Natural killer cell treated with Interleukin-12 subunit alpha and Interleukin-12 subunit beta and Interleukin-15 and Interleukin-18, amount 100 ng/mL, for 72 hours (primary cell): ENCODE results near the gene LTV1. TPM values are rescaled to one million over a fixed set of nuclear protein-coding genes. Genes with fewer than 3 reads are reported as not detected.
"Not testable (repeated sequence)": the region's sequence is repeated elsewhere in the genome, so short reads cannot be mapped to it uniquely, and the experiment has no call there.

Experiments
- ATAC-seq, 2 donors: fragments of 150-1000 bp; cut with Tn5 transposase in 1 of 2; sonication (Bioruptor Pico), chemical (Tn5 transposase) in 1 of 2; 2 replicates each; pipeline ENCODE4 v1.10.0; 2021
- DNase-seq: peaks from one replicate; pipeline ENCODE4 v3.0.0; 2022; ENCODE audit warnings: low spot score
- H3K27ac Mint-ChIP-seq, 2 donors: 1 replicate in 1 of 2; 2 replicates in 1 of 2; pipeline ENCODE4 v1.8.0; 2022; ENCODE audit warnings: mixed read lengths in 2 of 2, mild to moderate bottlenecking in 1 of 2, moderate library complexity in 1 of 2
- H3K27me3 Mint-ChIP-seq, 2 donors: 1 replicate in 1 of 2; 2 replicates in 1 of 2; pipeline ENCODE4 v1.8.0; 2022; ENCODE audit warnings: mixed read lengths in 2 of 2
- H3K36me3 Mint-ChIP-seq: one replicate; pipeline ENCODE4 v1.8.0; 2022; ENCODE audit warnings: mixed read lengths
- H3K4me1 Mint-ChIP-seq, 2 donors: 1 replicate in 1 of 2; 2 replicates in 1 of 2; pipeline ENCODE4 v1.8.0; 2022; ENCODE audit warnings: low read depth in 2 of 2, mixed read lengths in 2 of 2, mild to moderate bottlenecking in 1 of 2
- H3K4me3 Mint-ChIP-seq: one replicate; pipeline ENCODE4 v1.8.0; 2022; ENCODE audit warnings: mixed read lengths
- H3K9me3 Mint-ChIP-seq: 2 replicates; pipeline ENCODE4 v1.8.0; 2022; ENCODE audit warnings: mixed read lengths
- total RNA-seq, 2 donors: library from RNA; stranded (reverse); gene quantifications; one replicate each; pipeline ENCODE4 v1.2.3, GENCODE V29; 2022

Gene LTV1
- total RNA-seq, 2 donors from 2014 or later: 33.3 to 43.1 TPM

DNA sequence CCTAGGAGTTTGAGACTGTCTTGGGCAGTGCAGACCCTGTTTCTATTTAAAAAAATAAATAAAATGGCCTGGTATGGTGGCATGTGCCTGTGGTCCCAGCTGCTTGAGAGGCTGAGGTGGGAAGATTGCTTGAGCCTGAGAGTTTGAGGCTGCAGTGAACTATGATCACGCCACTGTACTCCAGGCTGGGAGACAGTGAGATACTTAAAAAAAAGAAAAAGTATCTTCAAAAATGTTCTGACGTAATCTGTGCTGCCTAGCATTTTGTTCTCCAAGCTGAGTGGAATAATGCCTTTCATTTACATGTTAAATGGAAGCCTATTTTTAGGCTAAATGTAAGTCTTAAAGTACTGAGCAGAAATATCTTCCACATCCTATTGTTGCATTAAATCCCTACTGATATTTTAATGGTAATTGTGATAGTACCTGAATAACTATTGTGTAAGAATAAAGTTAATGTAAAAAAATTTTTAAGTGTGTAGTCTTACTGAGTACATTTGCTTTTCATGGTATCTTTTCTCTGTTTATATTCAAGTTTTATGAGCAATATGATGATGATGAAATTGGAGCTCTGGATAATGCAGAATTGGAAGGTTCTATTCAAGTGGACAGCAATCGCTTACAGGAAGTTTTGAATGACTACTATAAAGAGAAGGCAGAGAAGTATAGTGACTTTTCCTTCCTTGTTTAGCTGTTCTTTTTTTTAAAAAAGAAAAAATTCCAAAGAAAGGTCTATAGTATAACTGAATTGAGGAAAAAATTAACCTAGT, 16.9 kb downstream of the LTV1 start:
- H3K9me3 Mint-ChIP-seq: no peaks in the 10 kb centered on the region
- H3K36me3 Mint-ChIP-seq: peaks cover 62% of the 10 kb centered on the region
- no peak overlapping the region for H3K27ac Mint-ChIP-seq
- peaks cover 4 to 7% of the 10 kb centered on the region in 2 donors for H3K4me1 Mint-ChIP-seq
- H3K27me3 Mint-ChIP-seq: no peaks in the 10 kb centered on the region
- no peak for ATAC-seq
- H3K4me3 Mint-ChIP-seq: no peak overlapping the region
- DNase-seq: no peak

DNA sequence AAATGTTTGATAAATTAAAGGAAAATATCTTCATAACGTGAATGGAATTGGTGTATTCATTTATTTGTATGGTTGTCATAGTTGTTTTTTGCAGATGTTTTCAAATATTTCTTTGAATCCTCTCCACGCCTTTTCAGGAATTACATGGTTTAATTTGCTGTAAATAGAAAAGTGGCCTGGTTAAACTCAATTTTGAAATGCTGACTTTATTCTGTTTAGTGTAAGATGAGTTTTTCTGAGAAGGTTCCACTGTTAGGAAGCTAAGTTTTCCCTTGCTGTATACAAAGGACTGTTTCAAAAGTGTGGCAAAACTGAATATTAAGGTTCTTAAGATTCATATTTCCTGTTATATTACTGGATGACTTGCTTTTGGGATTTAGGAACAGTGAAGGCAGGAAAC, 20.6 kb downstream of the LTV1 start:
- no peaks in the 10 kb centered on the region for H3K27me3 Mint-ChIP-seq
- no peak overlapping the region for H3K4me3 Mint-ChIP-seq
- DNase-seq (no peak), ATAC-seq (no peak)
- no peaks in the 10 kb centered on the region for H3K9me3 Mint-ChIP-seq
- no peaks in the 10 kb centered on the region for H3K4me1 Mint-ChIP-seq
- no peak overlapping the region for H3K27ac Mint-ChIP-seq
- peaks cover 30% of the 10 kb centered on the region for H3K36me3 Mint-ChIP-seq

DNA sequence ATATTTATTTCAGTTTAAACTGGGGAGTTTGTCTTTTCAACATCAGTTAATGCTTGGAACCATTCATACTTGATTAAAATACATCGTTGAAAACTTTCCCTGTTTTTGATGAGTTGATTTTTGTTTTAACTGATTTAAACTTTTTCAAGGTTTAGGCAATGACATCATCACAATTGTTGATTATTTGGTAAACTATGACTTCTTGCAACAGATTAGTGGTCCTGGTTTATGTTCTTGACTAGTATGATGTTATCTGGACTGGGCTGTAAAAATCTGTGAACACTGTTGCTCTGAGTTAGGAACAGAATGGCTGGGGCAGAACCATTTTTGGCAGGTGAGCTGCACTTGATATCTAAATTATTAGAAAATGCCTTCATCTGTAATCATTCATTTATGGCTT, 21.1 kb downstream of the LTV1 start, which contains the start of gene ZC2HC1B:
Gene ZC2HC1B, plus strand, starts transcription at position 241 of the 400 bp plus-strand sequence. Its CDS starts 66 bp downstream, at position 307.
- Mint-ChIP-seq H3K4me3 (no peak within 1 kb of the TSS), H3K36me3 (peaks cover 27% of the 10 kb centered on the region), H3K27ac (no peak within 1 kb of the TSS), H3K27me3 (no peaks in the 10 kb centered on the region), H3K4me1 (no peaks in the 10 kb centered on the region), H3K9me3 (no peaks in the 10 kb centered on the region)
- DNase-seq (no peak), ATAC-seq (no peak)

DNA sequence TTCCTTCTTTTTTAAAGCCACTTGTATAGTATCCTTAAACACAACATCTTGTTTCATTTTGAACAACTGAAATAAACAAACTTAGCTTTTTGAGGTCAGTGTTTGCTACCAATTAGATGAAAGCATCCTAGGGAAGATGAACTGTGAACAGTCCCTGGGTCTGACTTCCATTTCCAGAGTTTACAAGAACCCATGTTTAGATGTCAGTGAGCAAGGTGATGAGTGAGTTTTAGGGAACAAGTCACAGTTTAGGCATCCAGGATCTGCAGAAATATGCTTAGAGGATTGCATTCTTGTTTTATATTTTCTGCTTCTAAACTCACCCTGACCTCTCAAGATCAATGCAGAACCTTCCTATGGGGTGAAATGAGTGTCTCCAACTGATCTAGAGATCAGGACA, 24.1 kb downstream of the LTV1 start:
- Mint-ChIP-seq H3K36me3 (peaks cover 14% of the 10 kb centered on the region), H3K4me1 (no peaks in the 10 kb centered on the region), H3K27ac (no peak overlapping the region), H3K27me3 (no peaks in the 10 kb centered on the region), H3K9me3 (no peaks in the 10 kb centered on the region), H3K4me3 (no peak overlapping the region)
- no peak for ATAC-seq
- no peak for DNase-seq

DNA sequence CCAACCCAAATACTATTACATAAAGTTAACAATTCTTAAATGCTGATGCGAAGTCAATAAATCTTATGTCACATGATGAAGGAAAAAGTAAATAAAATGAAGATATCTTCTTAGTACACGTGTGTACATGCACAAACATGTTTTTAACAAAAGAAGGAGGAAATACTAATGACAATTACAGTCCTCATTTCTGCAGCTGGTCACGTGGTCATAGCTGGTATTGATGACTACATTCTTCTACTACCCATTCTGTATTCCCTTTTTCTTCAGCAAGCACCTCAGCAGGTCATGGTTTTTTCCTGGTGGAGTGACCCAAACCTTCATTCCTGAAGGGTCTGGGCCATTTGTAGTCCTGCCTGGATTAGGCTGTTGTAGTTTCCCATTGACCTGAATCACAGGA, 25.7 kb downstream of the LTV1 start:
- H3K36me3 Mint-ChIP-seq, DNase-seq, H3K4me1 Mint-ChIP-seq, H3K9me3 Mint-ChIP-seq, ATAC-seq, H3K27me3 Mint-ChIP-seq, H3K27ac Mint-ChIP-seq, H3K4me3 Mint-ChIP-seq: not testable (repeated sequence)

DNA sequence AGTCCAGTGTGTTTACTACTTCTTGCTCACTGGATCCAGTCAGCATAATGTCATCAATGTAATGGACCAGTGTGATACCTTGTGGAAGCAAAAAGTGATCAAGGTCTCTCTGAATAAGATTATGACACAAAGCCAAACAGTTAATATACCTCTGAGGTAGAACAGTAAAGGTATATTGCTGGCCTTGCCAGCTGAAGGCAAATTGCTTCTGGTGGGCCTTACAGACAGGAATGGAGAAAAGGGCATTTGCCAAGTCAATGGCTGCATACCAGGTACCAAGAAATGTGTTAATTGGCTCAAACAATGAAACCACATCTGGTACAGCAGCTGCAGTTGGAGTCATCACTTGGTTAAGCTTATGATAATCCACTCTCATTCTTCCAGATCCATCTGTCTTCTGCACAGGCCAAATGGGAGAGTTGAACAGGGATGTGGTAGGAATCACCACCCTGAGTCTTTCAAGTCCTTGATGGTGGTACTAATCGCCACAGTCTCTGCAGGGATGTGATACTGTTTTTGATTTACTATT, 28.1 kb downstream of the LTV1 start:
- H3K27ac Mint-ChIP-seq, DNase-seq, H3K4me3 Mint-ChIP-seq, H3K9me3 Mint-ChIP-seq, H3K36me3 Mint-ChIP-seq, H3K4me1 Mint-ChIP-seq, H3K27me3 Mint-ChIP-seq, ATAC-seq: not testable (repeated sequence)

DNA sequence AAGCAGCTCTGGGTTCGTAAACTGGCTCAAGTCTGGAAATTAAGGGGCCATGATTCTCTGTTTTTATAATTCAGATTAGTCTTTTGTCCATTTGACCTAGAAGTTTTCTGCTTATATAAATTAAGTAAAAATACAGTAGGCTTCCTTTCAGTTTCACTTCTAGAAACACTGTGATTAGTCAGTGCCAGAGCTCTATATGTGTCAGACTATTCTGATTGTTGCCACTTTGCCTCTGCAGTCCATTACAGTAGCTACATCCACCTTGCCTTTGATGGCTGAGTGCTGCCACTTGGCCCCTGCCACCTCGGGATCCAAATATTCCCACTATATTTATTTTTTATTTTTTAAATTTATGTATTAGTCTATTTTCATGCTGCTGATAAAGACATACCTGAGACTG, 29.1 kb downstream of the LTV1 start:
- H3K36me3 Mint-ChIP-seq: peaks cover 4% of the 10 kb centered on the region
- H3K9me3 Mint-ChIP-seq: no peaks in the 10 kb centered on the region
- H3K27ac Mint-ChIP-seq: no peak overlapping the region
- no peak for DNase-seq
- no peaks in the 10 kb centered on the region for H3K27me3 Mint-ChIP-seq
- no peak overlapping the region for H3K4me3 Mint-ChIP-seq
- ATAC-seq: peak; percentile 86 to 93
- H3K4me1 Mint-ChIP-seq: peaks cover 10% of the 10 kb centered on the region in 2 donors

DNA sequence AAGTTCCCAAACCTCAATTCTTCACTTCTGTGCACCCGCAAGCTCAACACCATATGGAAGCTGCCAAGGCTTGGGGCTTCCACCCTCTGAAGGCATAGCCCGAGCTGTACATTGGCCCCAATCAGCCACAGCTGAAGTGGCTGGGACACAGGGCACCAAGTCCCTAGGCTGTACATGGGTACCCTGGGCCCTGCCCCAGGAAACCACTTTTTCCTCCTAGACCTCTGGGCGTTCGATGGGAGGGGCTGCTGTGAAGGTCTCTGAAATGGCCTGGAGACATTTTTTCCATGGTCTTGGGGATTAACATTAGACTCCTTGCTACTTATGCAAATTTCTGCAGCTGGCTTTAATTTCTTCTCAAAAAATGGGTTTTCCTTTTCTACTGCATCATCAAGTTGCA, 30.5 kb downstream of the LTV1 start:
- not testable (repeated sequence) for H3K4me1 Mint-ChIP-seq, DNase-seq, H3K36me3 Mint-ChIP-seq, H3K4me3 Mint-ChIP-seq, ATAC-seq, H3K27me3 Mint-ChIP-seq, H3K9me3 Mint-ChIP-seq, H3K27ac Mint-ChIP-seq

DNA sequence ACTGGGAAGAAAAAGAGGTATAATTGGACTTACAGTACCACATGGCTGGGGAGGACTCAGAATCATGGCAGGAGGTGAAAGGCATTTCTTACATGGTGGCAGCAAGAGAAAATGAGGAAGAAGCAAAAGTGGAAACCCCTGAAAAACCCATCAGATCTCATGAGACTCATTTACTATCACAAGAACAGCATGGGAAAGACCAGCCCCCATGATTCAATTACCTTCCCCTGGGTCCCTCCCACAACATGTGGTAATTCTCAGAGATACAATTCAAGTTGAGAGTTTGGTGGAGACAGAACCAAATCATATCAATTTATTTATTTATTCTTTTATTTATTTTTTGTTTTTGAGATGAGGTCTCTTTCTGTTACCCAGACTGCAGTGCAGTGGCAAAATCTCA, 31.4 kb downstream of the LTV1 start:
- not testable (repeated sequence) for DNase-seq, H3K4me3 Mint-ChIP-seq, H3K4me1 Mint-ChIP-seq, H3K27ac Mint-ChIP-seq, ATAC-seq, H3K9me3 Mint-ChIP-seq, H3K27me3 Mint-ChIP-seq, H3K36me3 Mint-ChIP-seq

DNA sequence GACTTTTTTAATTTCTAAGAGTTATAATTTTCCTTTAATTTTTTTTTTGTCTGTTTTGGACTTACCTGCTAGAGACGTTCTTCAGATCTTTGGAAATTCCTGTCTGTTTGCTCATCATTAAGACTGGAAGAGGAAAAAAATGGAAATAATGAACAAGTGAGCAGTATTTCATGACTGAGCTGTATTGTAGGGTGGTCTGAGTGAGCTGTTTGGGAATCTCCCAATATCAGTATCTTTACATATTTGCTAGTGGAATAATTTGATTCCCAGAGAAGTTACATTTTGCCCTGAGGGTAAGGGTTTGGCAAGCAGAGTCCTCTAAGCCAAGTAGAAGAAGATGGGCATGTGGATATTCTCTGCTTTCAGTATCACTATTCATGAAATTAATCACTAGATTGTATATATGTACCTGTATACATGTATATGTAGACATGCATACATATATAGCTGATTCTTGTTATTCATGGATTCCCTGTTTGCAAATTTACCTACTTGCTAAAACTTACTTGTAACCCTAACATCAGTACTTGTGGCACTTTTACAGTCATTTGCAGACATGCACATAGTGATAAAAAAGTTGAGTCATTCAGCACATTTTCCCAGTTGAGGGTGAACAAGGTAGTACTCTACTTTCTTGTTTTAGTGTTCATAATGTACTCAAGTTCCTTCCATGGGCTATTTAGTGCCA, 34.6 kb downstream of the LTV1 start:
- H3K36me3 Mint-ChIP-seq: peaks cover 4% of the 10 kb centered on the region
- DNase-seq: no peak
- H3K27me3 Mint-ChIP-seq: no peaks in the 10 kb centered on the region
- H3K9me3 Mint-ChIP-seq: no peaks in the 10 kb centered on the region
- peaks cover 7 to 8% of the 10 kb centered on the region in 2 donors for H3K4me1 Mint-ChIP-seq
- no peak overlapping the region for H3K27ac Mint-ChIP-seq
- peak in 1 of 2 donors; percentile 54 for ATAC-seq
- H3K4me3 Mint-ChIP-seq: no peak overlapping the region

DNA sequence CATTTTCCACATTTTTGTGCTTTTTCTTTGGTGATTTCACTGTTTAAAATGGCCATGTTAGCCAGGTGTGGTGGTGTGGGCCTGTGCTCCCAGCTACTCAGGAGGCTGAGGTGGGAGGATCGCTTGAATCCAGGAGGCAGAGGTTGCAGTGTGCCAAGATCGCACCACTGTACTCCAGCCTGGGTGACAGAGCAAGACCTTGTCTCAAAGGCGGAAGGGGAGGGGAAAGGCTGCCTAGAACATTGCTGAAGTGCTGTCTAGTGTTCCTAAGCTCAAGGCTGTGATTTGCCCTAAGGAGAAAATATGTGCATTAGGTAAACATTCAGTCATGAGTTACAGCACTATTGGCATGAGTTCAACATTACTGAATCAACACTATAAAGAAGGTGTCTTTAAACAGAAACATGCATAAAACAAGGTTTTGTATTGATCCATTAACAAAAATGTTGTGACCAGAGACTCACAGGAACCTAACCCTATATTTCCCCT, 35.2 kb downstream of the LTV1 start:
- peaks cover 4% of the 10 kb centered on the region for H3K36me3 Mint-ChIP-seq
- no peaks in the 10 kb centered on the region for H3K9me3 Mint-ChIP-seq
- no peaks in the 10 kb centered on the region for H3K27me3 Mint-ChIP-seq
- no peak for DNase-seq
- ATAC-seq: no peak
- H3K4me3 Mint-ChIP-seq: no peak overlapping the region
- H3K27ac Mint-ChIP-seq: no peak overlapping the region
- peaks cover 1 to 3% of the 10 kb centered on the region in 2 donors for H3K4me1 Mint-ChIP-seq

DNA sequence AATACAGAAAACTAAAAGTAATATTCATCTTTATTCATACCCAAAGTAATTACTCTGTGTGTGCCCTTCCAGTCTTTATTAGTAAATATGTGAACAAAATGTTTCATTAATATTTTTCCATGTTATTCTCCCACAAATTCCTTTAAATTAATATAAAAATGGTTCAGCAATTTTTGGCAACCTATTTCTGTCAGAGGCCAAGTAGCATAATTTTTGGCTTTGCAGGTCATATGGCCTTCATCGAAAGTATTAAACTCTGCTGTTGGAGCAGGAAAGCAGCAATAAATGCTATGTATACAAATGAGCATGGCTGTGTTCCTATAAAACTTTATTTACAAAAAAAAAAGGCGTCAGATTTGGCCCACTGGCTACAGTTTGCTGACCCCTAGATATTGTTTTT, 37.3 kb downstream of the LTV1 start:
- Mint-ChIP-seq H3K4me1 (no peaks in the 10 kb centered on the region), H3K4me3 (no peak overlapping the region), H3K27me3 (no peaks in the 10 kb centered on the region), H3K9me3 (no peaks in the 10 kb centered on the region), H3K36me3 (no peaks in the 10 kb centered on the region), H3K27ac (no peak overlapping the region)
- ATAC-seq: no peak
- DNase-seq: no peak

DNA sequence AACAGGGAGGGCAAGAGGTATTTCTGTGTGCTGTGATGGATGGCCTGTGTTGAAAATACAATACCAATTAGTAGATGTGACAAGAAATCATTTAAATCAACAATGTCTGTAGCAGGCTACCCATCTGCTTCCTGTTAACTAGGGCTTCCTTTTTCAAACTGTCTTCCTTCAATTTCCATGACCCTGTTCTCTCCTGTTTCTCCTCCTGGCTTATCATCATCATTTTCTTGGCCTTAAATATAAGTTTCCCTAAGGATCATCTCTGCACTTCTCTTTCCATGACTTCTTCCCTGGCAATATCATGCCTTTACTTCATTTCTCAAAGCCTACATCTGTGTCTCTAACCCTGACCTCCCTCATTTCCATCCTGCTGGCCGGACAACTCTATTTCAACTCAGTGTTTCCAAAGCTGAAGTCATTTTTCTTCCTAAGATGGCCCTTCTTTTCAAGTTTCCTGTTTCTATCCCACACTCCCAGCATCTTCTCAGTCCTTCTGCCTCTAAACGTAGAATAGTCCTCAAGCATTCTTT, 39.3 kb downstream of the LTV1 start:
- no peaks in the 10 kb centered on the region for H3K4me1 Mint-ChIP-seq
- no peaks in the 10 kb centered on the region for H3K27me3 Mint-ChIP-seq
- no peak overlapping the region for H3K4me3 Mint-ChIP-seq
- H3K27ac Mint-ChIP-seq: no peak overlapping the region
- no peaks in the 10 kb centered on the region for H3K36me3 Mint-ChIP-seq
- no peak for ATAC-seq
- no peak for DNase-seq
- H3K9me3 Mint-ChIP-seq: no peaks in the 10 kb centered on the region
